Esophagus muscularis mucosa (tissue), 3 donors: ENCODE measurements around the gene IFFO2.

Experiments
- EP300 ChIP-seq: sonication (generic); formaldehyde crosslinking; IDR thresholded peaks from one replicate; pipeline ENCODE4 v1.6.1; 2017; ENCODE audit warnings: antibody characterized with exemption
- POLR2AphosphoS5 ChIP-seq, 2 donors: sonication (generic); formaldehyde crosslinking; IDR thresholded peaks; one replicate each; pipeline ENCODE4 v1.6.1; 2017; ENCODE audit warnings: antibody characterized with exemption in 2 of 2

DNA sequence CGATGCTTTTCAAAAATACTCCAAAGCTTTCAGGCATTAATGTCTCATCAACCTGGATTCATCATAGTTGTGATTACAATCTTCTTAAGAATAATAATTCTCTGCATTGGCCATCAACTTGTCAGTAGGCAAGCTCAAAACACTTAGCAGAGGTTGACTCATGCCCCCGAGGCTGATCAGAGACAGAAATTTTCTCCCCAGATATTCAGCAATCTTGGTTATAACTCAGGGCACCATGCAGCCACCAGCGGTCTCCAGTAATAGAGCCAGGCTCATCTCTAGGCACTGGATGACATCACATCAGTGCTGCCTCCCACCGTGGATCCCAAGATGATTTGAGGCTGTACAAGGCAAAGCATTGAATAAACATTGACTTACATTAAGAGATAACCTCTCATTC is 14.3 kb upstream of the IFFO2 start:
- TF ChIP-seq POLR2AphosphoS5 (IDR thresholded peaks at IDR 0.05), result no peak
- no peak for TF ChIP-seq EP300
